Esophagus squamous epithelium (tissue), 4 donors: Measurements from ENCODE around the gene NCOA7.

ENCODE experiments used
- POLR2A ChIP-seq, 4 donors: fragments of 450-650 bp; IDR thresholded peaks; one replicate each; pipeline ENCODE4 v1.6.1; 2017; ENCODE audit warnings: antibody characterized with exemption in 4 of 4, mild to moderate bottlenecking in 4 of 4, moderate library complexity in 3 of 4
- TF ChIP-seq, protein P1 (sequence below), 6 experiments: fragments of 450-650 bp in 4 of 6; fragments of 200-600 bp in 2 of 6; sonication (generic) in 2 of 6; IDR thresholded peaks; one replicate each; pipeline ENCODE4 v1.5.1; 2016 to 2019; ENCODE audit warnings: antibody characterized with exemption in 6 of 6, mild to moderate bottlenecking in 4 of 6, moderate library complexity in 4 of 6

DNA sequence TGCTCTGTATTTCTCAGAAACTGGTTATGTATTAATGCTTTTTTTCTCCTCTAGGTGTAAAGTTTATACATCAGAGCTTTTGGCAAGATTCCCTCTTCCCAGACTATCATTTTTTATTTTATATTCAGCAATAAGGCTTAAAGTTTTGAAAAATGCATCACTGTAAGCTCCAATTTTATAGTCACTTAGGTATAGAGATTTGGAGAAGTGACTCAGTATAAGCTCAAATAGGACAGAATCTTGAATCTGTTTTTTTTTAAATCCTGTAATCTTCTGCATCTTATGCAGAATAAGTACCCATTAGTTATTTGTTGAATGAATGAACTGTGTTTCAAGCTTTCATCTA is 1.0 kb downstream of the NCOA7 start:
- no peak for TF ChIP-seq POLR2A (IDR thresholded peaks at IDR 0.05)
- TF ChIP-seq, protein P1, sequence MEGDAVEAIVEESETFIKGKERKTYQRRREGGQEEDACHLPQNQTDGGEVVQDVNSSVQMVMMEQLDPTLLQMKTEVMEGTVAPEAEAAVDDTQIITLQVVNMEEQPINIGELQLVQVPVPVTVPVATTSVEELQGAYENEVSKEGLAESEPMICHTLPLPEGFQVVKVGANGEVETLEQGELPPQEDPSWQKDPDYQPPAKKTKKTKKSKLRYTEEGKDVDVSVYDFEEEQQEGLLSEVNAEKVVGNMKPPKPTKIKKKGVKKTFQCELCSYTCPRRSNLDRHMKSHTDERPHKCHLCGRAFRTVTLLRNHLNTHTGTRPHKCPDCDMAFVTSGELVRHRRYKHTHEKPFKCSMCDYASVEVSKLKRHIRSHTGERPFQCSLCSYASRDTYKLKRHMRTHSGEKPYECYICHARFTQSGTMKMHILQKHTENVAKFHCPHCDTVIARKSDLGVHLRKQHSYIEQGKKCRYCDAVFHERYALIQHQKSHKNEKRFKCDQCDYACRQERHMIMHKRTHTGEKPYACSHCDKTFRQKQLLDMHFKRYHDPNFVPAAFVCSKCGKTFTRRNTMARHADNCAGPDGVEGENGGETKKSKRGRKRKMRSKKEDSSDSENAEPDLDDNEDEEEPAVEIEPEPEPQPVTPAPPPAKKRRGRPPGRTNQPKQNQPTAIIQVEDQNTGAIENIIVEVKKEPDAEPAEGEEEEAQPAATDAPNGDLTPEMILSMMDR (IDR thresholded peaks at IDR 0.05) = no peak
